HepG2 (cell line): ENCODE measurements around the gene ATP4A.

Experiments
- HDAC2 ChIP-seq: sonication (generic); formaldehyde crosslinking; IDR thresholded peaks from 2 replicates; pipeline ENCODE4 v1.4.0; 2020; ENCODE audit warnings: missing genetic modification reagents
- KDM5B ChIP-seq: sonication (generic); formaldehyde crosslinking; IDR thresholded peaks from 2 replicates; pipeline ENCODE4 v1.4.0; 2020; ENCODE audit warnings: missing genetic modification reagents, mild to moderate bottlenecking, borderline replicate concordance
- SRSF9 ChIP-seq: fragments of 200-400 bp; formaldehyde crosslinking; IDR thresholded peaks from 2 replicates; pipeline ENCODE4 v1.6.1; 2018; ENCODE audit warnings: borderline replicate concordance, mild to moderate bottlenecking, low read depth, low read length; ENCODE audit not compliant: insufficient read depth, poor library complexity, severe bottlenecking
- ZNF83 ChIP-seq: sonication (generic); formaldehyde crosslinking; IDR thresholded peaks from 2 replicates; pipeline ENCODE4 v1.4.0; 2020; ENCODE audit warnings: missing genetic modification reagents, mild to moderate bottlenecking, borderline replicate concordance
- TF ChIP-seq, protein P1 (sequence below), 2 experiments: sonication (generic) in 1 of 2; formaldehyde crosslinking in 1 of 2; IDR thresholded peaks; 2 replicates each; pipeline versions ENCODE4 v1.5.1 to v1.6.1; 2011 to 2020; ENCODE audit warnings: borderline replicate concordance in 1 of 2, low read depth in 1 of 2, low read length in 1 of 2, mild to moderate bottlenecking in 1 of 2, missing genetic modification reagents in 1 of 2, moderate library complexity in 1 of 2
- TF ChIP-seq, protein P2 (sequence below): IDR thresholded peaks from 2 replicates; pipeline ENCODE4 v1.6.1; 2012; ENCODE audit warnings: inconsistent platforms
- TF ChIP-seq, protein P3 (sequence below): sonication (generic); formaldehyde crosslinking; IDR thresholded peaks from 2 replicates; pipeline ENCODE4 v1.4.0; 2020; ENCODE audit warnings: missing genetic modification reagents, mild to moderate bottlenecking, borderline replicate concordance

DNA sequence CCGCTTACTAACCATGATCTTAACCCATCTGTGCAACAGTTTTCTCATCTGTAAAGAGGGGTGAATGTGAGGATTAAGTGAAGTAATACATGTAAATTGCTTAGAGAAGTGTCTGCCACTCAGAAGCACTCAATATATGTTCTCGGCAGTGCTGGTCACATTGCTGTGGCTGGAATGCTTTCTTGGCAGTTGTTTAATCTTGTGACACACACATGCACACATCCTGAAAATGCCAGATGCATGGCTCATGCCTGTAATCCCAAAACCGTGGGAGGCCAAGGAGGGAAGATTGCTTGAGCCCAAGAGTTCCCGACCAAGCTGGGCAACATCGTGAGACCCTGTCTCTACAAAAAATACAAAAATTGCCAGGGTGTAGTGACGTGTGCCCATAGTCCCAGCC is 45.1 kb downstream of the ATP4A start:
- TF ChIP-seq SRSF9 = no peak
- TF ChIP-seq HDAC2 (CRISPR knock-in tag) = no peak
- TF ChIP-seq, protein P1, sequence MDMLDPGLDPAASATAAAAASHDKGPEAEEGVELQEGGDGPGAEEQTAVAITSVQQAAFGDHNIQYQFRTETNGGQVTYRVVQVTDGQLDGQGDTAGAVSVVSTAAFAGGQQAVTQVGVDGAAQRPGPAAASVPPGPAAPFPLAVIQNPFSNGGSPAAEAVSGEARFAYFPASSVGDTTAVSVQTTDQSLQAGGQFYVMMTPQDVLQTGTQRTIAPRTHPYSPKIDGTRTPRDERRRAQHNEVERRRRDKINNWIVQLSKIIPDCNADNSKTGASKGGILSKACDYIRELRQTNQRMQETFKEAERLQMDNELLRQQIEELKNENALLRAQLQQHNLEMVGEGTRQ (IDR thresholded peaks at IDR 0.05; ENCODE audit: low read depth, low read length) = no peak
- TF ChIP-seq, protein P1 (CRISPR knock-in tag; IDR thresholded peaks at IDR 0.05; ENCODE audit: borderline replicate concordance) = no peak
- TF ChIP-seq KDM5B = no peak
- TF ChIP-seq, protein P2, sequence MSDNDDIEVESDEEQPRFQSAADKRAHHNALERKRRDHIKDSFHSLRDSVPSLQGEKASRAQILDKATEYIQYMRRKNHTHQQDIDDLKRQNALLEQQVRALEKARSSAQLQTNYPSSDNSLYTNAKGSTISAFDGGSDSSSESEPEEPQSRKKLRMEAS = no peak
- TF ChIP-seq, protein P3, sequence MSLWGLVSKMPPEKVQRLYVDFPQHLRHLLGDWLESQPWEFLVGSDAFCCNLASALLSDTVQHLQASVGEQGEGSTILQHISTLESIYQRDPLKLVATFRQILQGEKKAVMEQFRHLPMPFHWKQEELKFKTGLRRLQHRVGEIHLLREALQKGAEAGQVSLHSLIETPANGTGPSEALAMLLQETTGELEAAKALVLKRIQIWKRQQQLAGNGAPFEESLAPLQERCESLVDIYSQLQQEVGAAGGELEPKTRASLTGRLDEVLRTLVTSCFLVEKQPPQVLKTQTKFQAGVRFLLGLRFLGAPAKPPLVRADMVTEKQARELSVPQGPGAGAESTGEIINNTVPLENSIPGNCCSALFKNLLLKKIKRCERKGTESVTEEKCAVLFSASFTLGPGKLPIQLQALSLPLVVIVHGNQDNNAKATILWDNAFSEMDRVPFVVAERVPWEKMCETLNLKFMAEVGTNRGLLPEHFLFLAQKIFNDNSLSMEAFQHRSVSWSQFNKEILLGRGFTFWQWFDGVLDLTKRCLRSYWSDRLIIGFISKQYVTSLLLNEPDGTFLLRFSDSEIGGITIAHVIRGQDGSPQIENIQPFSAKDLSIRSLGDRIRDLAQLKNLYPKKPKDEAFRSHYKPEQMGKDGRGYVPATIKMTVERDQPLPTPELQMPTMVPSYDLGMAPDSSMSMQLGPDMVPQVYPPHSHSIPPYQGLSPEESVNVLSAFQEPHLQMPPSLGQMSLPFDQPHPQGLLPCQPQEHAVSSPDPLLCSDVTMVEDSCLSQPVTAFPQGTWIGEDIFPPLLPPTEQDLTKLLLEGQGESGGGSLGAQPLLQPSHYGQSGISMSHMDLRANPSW = no peak
- no peak for TF ChIP-seq ZNF83
